Measurements from ENCODE around the gene USP48.

GRCh38 chr1:21633992-21634805 is 148.8 kb downstream of the USP48 start:
- no peak for TF ChIP-seq YY1 (IDR thresholded peaks at IDR 0.05; ENCODE audit: insufficient read depth, insufficient read length)
- no peak for TF ChIP-seq SUZ12 (IDR thresholded peaks at IDR 0.05; ENCODE audit: extremely low read depth, insufficient read depth, insufficient read length)
